GM21381 (cell line): ENCODE results near the gene CGB3.

ENCODE experiments used
- ATAC-seq: cut with Tn5 transposase; IDR thresholded peaks from one replicate; pipeline ENCODE4 v1.9.1; 2021; ENCODE audit warnings: mild to moderate bottlenecking, moderate library complexity; ENCODE audit not compliant: unreplicated experiment

CGB3 gene

DNA sequence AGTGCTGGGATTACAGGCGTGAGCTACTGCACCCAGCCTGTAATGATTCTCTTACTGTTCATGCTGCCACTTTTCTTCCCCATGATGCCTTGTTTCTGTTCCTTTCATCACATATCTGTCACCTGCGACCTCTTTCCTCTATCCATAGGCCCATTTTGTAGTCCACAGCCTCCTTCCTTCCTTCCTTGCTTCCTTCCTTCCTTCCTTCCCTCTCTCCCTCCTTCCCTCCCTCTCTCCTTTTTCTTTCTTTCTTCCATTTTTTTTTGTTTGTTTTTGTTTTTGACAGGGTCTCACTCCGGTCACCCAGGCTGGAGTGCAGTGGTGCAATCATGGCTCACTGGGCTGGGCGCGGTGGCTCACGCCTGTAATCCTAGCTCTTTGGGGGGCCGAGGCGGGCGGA is 35.3 kb downstream of the CGB3 start:
- ATAC-seq = no peak

- ATAC-seq = no peak
These were observed 35.8 kb downstream of the CGB3 start for GRCh38 chr19:48988286-48988685.

DNA sequence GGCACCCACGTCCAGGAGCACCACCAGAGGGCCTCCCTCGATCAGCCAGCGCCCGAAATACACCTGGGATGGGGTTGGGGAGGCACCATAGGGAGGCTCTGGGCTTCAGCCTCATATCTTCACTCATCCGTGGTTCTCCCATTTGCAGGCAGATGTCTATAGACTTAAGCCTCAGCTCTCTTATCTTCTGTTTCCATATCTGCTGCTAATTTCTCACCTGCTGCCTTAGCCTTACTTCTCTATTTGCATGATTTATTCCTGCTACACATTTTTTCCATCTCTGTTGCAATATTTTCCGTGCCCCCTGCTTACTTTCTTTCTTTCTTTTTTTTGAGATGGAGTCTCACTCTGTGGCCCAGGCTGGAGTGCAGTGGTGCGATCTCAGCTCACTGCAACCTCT is 36.8 kb downstream of the CGB3 start:
- no peak for ATAC-seq

- ATAC-seq = no peak
These were observed 37.9 kb downstream of the CGB3 start for GRCh38 chr19:48986211-48986610.

- no peak for ATAC-seq
These were observed 38.4 kb downstream of the CGB3 start for GRCh38 chr19:48985711-48986110.

GRCh38 chr19:48982280-48982679 is 41.9 kb downstream of the CGB3 start:
- no peak for ATAC-seq

DNA sequence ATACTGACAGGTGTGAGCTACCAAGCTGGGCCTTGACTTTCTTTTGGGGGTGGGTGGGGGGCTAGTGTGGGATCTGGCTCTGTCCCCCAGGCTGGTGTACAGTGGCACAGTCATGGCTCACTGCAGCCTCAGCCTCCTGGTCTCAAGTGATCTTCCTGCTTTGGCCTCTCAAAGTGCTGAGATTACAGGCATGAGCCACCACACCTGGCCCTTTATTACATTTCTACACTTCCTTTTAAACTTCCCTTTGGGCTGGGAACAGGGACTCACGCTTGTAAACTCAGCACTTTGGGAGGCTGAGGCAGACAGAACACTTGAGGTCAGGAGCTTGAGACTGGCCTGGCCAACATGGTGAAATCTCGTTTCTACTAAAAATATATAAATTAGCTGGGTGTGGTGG is 47.1 kb downstream of the CGB3 start:
- no peak for ATAC-seq

DNA sequence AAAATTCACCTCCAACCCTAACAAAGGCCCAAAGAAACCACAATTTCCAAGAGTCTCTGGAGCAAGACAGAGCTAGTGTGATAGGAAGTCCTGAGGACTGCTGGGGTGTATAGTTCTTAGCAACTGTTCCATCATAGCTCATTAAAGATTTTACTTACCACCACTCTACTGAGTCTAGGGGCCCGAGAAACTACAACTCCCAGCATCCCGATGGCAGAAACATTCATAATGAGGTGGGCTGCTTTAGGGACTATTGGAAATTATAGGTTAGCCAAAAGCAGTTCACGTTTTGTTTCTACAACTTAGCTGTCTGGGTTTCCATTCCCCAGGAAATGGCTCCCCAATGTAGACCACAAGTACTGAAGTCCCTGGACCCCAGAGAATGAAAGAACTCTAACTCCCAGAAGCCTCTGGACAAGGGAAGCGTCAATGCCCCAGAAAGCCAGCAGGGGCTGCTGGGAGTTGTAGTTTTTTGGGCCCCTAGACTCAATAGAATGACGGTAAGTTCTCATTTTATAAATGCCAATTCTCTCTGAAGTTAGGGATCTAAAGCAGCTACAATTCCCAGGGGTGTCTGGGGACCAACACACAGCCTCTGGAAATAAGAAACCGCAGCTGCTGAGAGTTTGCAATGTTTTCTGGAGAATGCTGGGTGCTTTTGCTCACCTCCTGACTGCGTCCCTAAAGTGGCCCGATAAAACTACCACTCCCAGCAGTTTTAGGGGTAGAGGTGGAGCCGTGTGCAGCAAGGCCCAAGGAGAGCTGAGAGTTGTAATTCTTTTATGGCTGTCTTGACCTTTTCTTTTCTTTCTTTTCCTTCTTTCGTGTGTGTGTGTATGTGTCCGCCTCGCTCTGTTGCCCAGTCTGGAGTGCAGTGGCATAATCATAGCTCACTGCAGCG is 47.9 kb downstream of the CGB3 start:
- ATAC-seq = no peak
